GM12864 (cell line): Measurements from ENCODE around the gene PPP2R2D.

ENCODE experiments used
- DNase-seq: peaks from one replicate; pipeline ENCODE4 v3.0.0-alpha.2; 2011; ENCODE audit warnings: low read depth
- H3K4me3 ChIP-seq: 2 replicates; pipeline ENCODE4 v1.5.1; 2011; ENCODE audit warnings: mild to moderate bottlenecking, low read depth, low read length, control low read depth
- CTCF ChIP-seq: IDR thresholded peaks from 2 replicates; pipeline ENCODE4 v1.5.1; 2011; ENCODE audit warnings: low read depth, mild to moderate bottlenecking, moderate library complexity, low read length, control low read depth, inconsistent platforms; ENCODE audit errors: missing control alignments

PPP2R2D gene

GRCh38 chr10:131928248-131929095 is 27.7 kb downstream of the PPP2R2D start:
- peak; percentile 19 for DNase-seq
- TF ChIP-seq CTCF, result no peak
- H3K4me3 ChIP-seq, result no peak overlapping the region

DNA sequence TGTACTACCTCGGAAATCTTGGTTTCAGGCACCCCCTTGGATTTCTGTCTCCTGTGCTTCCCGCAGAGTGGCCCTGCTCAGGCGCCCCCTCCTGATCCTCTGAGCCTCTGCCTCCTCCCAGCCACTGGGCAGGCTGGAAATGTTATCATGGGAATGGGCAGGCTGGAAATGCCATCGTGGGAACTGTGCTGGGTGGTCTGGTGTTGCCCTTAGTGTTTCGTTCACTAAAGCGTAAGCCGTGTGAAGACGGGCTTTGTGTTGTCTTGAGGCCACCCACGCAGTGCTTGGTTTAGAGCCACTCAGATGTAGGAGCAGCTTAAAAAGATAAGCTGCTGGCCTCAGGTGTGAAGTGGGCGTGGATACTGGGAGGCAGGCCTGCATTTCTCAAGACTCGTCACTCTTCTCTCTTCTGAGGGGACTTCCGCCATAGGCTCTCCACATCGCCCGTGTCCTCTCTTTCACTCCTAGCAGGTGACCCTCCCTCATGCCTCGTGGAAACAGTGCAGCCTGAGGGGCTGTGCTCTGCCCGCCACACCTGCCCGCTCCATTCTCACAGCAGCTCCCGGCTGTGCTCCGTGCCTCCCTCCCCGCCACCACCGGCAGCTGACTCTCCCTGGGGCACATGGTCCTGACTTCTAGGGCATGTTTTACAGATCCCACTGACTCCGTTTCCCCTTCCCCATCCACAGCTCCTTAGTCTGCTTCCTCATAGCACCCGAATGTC is 28.5 kb downstream of the PPP2R2D start:
- TF ChIP-seq CTCF, result no peak
- H3K4me3 ChIP-seq, result no peak overlapping the region
- no peak for DNase-seq

GRCh38 chr10:131930150-131930549 is 29.3 kb downstream of the PPP2R2D start:
- TF ChIP-seq CTCF, result no peak
- H3K4me3 ChIP-seq, result no peak overlapping the region
- DNase-seq, result no peak

- no peak for DNase-seq
- TF ChIP-seq CTCF, result no peak
- no peak overlapping the region for H3K4me3 ChIP-seq
Observed at GRCh38 chr10:131930586-131931330, 29.9 kb downstream of the PPP2R2D start.

DNA sequence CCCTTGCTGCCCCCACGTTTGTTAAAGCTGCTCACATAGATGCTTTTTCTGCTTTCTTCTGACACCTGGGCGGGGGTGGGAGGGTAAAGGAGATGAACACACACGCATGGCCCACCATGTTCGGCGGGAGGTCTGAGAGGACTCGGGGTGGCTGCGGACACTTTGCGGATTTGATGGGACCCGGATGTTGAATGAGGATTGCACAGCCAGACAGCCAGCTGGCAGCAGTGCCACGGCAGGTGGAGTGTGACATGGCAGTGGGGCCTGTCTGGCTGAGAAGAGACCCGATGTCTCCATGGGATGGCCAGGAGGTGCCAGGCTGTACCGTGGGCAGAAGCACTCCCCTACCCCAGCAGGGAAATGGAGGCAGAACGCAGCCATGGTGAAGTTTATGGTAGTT is 31.2 kb downstream of the PPP2R2D start:
- H3K4me3 ChIP-seq, result no peak overlapping the region
- DNase-seq, result no peak
- TF ChIP-seq CTCF, result no peak

DNA sequence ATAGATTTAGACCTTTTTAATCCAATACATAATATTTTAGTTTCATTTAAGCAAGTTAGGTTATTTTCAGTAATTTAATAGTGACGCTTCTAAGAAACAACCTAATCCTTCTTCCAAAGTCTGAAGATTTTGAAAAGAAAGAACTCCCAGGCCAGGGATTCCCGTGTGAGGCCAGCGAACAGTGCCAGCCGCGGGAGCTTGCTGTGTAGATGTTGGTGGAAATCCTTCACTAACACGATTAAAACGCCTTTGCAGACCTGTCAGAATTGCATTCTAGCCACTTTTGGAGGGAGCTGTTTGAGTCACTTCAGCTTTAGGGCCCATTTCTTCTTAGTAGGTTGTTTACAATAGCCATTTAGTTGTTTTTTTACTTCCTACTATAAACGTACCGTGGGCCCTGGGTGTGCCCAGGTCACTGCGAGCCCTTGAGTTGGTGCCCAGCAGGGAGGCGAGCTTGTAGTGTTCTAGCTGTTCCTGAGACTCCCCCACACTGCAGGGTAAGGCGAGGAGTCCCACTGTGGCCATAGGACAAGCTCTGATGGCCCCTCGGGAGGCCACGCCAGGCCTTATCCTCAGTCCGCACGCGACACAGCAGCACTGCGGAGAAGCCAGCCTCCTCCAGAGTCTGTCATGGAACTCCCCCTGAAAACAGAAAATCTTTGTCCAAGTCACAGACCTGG is 32.3 kb downstream of the PPP2R2D start:
- DNase-seq, result no peak
- H3K4me3 ChIP-seq, result no peak overlapping the region
- TF ChIP-seq CTCF, result no peak
